Measurements from ENCODE around the gene NPTX1. TPM values are rescaled to one million over a fixed set of nuclear protein-coding genes. Genes with fewer than 3 reads are reported as not detected.
A peak's percentile ranks its signal among the peaks of the same experiment; 100 is the strongest.

The NPTX1 gene
- total and polyA plus RNA-seq, 4 donors, result 0.56 to 7.5 (median 1.2) TPM

GRCh38 chr17:80451104-80451775, 25.2 kb downstream of the NPTX1 start:
- Histone ChIP-seq H3K27me3 (ENCODE audit: control insufficient read depth in 3 of 3, insufficient read depth in 3 of 3, low read length in 2 of 3) (no peaks in the 10 kb centered on the region), H3K4me1 (ENCODE audit: control insufficient read depth in 5 of 5, insufficient read depth in 5 of 5, low read length in 5 of 5) (peaks cover 0 to 23% (median 8%) of the 10 kb centered on the region in 5 donors), H3K36me3 (ENCODE audit: control insufficient read depth in 4 of 4, insufficient read depth in 4 of 4, low read length in 4 of 4) (no peaks in the 10 kb centered on the region), H3K27ac (ENCODE audit: low read depth in 1 of 2, low read length in 1 of 2) (no peak overlapping the region), H3K9ac (ENCODE audit: insufficient read depth in 1 of 2, low read length in 2 of 2) (no peak overlapping the region), H3K9me3 (ENCODE audit: control insufficient read depth in 4 of 4, insufficient read depth in 3 of 4, low read length in 3 of 4) (no peaks in the 10 kb centered on the region), H3K4me3 (no peak overlapping the region)
- ATAC-seq (ENCODE audit: insufficient read depth, low FRiP score) (no peak), DNase-seq (no peak)
- TF ChIP-seq, protein P1, sequence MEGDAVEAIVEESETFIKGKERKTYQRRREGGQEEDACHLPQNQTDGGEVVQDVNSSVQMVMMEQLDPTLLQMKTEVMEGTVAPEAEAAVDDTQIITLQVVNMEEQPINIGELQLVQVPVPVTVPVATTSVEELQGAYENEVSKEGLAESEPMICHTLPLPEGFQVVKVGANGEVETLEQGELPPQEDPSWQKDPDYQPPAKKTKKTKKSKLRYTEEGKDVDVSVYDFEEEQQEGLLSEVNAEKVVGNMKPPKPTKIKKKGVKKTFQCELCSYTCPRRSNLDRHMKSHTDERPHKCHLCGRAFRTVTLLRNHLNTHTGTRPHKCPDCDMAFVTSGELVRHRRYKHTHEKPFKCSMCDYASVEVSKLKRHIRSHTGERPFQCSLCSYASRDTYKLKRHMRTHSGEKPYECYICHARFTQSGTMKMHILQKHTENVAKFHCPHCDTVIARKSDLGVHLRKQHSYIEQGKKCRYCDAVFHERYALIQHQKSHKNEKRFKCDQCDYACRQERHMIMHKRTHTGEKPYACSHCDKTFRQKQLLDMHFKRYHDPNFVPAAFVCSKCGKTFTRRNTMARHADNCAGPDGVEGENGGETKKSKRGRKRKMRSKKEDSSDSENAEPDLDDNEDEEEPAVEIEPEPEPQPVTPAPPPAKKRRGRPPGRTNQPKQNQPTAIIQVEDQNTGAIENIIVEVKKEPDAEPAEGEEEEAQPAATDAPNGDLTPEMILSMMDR (IDR thresholded peaks at IDR 0.05; ENCODE audit: control extremely low read depth, extremely low read depth), result no peak
- 85 to 86% methylated on average over 9 of the region's 9 CpGs for WGBS, 2 donors

DNA sequence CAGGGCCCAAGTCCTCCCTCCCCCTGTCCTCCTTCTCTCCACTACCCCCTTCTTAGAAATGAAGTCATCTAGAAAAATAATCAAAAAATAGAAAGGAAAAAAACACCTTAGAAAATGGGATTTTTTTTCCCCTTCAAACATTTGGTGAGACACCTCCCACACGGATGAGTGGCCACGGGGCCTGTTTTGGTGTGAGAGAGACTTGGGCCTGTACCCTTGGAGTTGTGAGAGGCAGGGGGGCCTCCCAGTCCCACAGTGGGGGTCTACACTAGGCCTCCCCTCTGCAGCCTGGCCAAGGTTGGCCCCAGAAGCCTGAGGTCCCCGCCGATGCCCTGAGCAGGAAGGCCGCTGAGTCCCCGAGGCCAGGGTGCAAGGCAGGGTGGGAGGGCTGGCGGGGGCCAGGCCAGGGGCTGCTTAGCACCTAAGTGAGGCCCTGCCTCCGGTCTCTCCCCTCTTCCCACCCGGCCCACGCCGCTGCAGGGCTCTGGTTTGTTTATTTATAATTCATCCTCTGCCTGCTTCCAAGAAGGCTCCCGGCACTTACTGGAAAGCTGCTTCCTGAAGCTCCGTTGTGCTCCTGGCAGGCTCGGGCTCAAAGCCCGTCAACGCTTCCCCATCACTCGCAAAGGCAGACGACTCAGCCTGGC, 26.4 kb downstream of the NPTX1 start:
- H3K36me3 ChIP-seq (ENCODE audit: control insufficient read depth in 4 of 4, insufficient read depth in 4 of 4, low read length in 4 of 4), result no peaks in the 10 kb centered on the region
- no peaks in the 10 kb centered on the region for H3K27me3 ChIP-seq (ENCODE audit: control insufficient read depth in 3 of 3, insufficient read depth in 3 of 3, low read length in 2 of 3)
- no peak overlapping the region for H3K9ac ChIP-seq (ENCODE audit: insufficient read depth in 1 of 2, low read length in 2 of 2)
- H3K4me1 ChIP-seq (ENCODE audit: control insufficient read depth in 5 of 5, insufficient read depth in 5 of 5, low read length in 5 of 5), result peaks cover 0 to 15% (median 0%) of the 10 kb centered on the region in 5 donors
- ATAC-seq (ENCODE audit: insufficient read depth, low FRiP score), result no peak
- H3K27ac ChIP-seq (ENCODE audit: low read depth in 1 of 2, low read length in 1 of 2), result no peak overlapping the region
- DNase-seq, result peak; percentile 42 to 68 (median 58)
- no peak overlapping the region for H3K4me3 ChIP-seq
- H3K9me3 ChIP-seq (ENCODE audit: control insufficient read depth in 4 of 4, insufficient read depth in 3 of 4, low read length in 3 of 4), result no peaks in the 10 kb centered on the region
- WGBS, 2 donors, result 48 to 63% methylated on average over 18 of the region's 18 CpGs
- TF ChIP-seq, protein P1 (IDR thresholded peaks at IDR 0.05; ENCODE audit: control extremely low read depth, extremely low read depth), result no peak

- H3K4me1 ChIP-seq (ENCODE audit: control insufficient read depth in 5 of 5, insufficient read depth in 5 of 5, low read length in 5 of 5), result peaks cover 0 to 15% (median 0%) of the 10 kb centered on the region in 5 donors
- no peak overlapping the region for H3K9ac ChIP-seq (ENCODE audit: insufficient read depth in 1 of 2, low read length in 2 of 2)
- H3K27ac ChIP-seq (ENCODE audit: low read depth in 1 of 2, low read length in 1 of 2), result no peak overlapping the region
- no peak for ATAC-seq (ENCODE audit: insufficient read depth, low FRiP score)
- no peaks in the 10 kb centered on the region for H3K9me3 ChIP-seq (ENCODE audit: control insufficient read depth in 4 of 4, insufficient read depth in 3 of 4, low read length in 3 of 4)
- H3K36me3 ChIP-seq (ENCODE audit: control insufficient read depth in 4 of 4, insufficient read depth in 4 of 4, low read length in 4 of 4), result no peaks in the 10 kb centered on the region
- TF ChIP-seq, protein P1 (IDR thresholded peaks at IDR 0.05; ENCODE audit: control extremely low read depth, extremely low read depth), result no peak
- no peak for DNase-seq
- H3K4me3 ChIP-seq, result no peak overlapping the region
- H3K27me3 ChIP-seq (ENCODE audit: control insufficient read depth in 3 of 3, insufficient read depth in 3 of 3, low read length in 2 of 3), result peaks cover 0 to under 1% (median 0%) of the 10 kb centered on the region in 3 donors
- 87 to 88% methylated on average over 26 to 27 of the region's 27 CpGs for WGBS, 2 donors
Measured at GRCh38 chr17:80449194-80449929, 27.0 kb downstream of the NPTX1 start.

Measured in lung (tissue), 12 donors.